Vagina (tissue), 2 donors: ENCODE results near the gene GFOD1.

Experiments used
- CTCF ChIP-seq, 3 experiments: fragments of 450-650 bp in 2 of 3; fragments of 200-600 bp in 1 of 3; sonication (generic) in 1 of 3; IDR thresholded peaks; one replicate each; pipeline ENCODE4 v1.5.1; 2017 to 2019; ENCODE audit warnings: antibody characterized with exemption in 3 of 3, mild to moderate bottlenecking in 2 of 3, moderate library complexity in 2 of 3
- POLR2AphosphoS5 ChIP-seq, 2 donors: sonication (generic); formaldehyde crosslinking; IDR thresholded peaks; one replicate each; pipeline ENCODE4 v1.9.0; 2017; ENCODE audit warnings: antibody characterized with exemption in 2 of 2, mild to moderate bottlenecking in 2 of 2, low read depth in 1 of 2; ENCODE audit not compliant: insufficient read depth in 1 of 2

- TF ChIP-seq CTCF (IDR thresholded peaks at IDR 0.05): no peak
- TF ChIP-seq POLR2AphosphoS5 (IDR thresholded peaks at IDR 0.05; ENCODE audit: insufficient read depth in 1 of 2, low read depth in 1 of 2): no peak
Measured at GRCh38 chr6:13526357-13526726, 38.9 kb upstream of the GFOD1 start.
